Measurements from ENCODE around the gene PUM1.
A peak's percentile ranks its signal among the peaks of the same experiment; 100 is the strongest.

Gene PUM1

GRCh38 chr1:31011719-31012118 lies 53.8 kb downstream of the PUM1 start:
- H3K4me3 ChIP-seq (ENCODE audit: low read length), result no peak overlapping the region
- no peak for TF ChIP-seq CTCF (conservative IDR thresholded peaks at IDR 0.05; ENCODE audit: low read length)
- no peak for DNase-seq (ENCODE audit: low read depth)

DNA sequence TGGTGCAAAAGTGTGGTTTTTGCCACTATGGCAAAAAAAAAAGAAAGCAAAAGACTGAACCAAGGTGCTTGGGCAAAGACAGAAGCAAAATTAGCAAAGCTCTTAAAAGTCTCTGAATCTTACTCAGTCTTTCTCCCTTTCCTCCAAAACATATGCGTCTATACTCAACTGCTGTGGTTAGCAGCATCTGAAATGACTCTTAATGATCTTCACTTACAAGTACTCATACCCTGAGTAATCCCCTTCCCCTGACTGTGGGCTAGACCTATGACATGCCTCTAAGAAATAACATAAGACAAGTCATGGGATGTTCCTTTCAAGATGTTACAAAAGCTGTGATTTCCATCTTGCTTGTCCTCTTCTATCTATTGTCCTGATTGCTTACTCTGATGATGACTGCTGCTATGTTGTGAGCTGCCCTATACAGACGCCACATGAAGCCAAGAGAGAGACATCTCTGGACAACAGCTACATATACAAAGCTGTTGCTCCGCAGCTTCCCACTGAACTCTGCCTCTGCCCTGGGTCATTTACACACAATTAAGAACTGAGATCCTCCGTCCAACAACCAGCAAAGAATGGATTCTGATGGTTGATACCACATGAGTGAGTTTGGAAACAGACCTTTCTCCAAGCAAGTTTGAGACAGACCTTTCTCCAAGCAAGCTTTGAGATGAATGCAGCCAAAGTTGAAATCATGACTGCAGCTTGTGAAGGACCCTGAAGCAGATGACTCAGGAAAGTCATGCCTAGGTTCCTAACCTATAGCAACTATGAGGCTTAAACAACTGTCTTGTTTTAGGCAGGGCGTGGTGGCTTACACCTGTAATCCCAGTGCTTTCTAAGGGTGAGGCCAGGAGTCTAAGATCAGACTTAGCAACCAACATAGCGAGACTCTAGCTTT lies 55.2 kb downstream of the PUM1 start:
- no peak for TF ChIP-seq CTCF (conservative IDR thresholded peaks at IDR 0.05; ENCODE audit: low read length)
- H3K4me3 ChIP-seq (ENCODE audit: low read length), result no peak overlapping the region
- peak; percentile 66 for DNase-seq (ENCODE audit: low read depth)

DNA sequence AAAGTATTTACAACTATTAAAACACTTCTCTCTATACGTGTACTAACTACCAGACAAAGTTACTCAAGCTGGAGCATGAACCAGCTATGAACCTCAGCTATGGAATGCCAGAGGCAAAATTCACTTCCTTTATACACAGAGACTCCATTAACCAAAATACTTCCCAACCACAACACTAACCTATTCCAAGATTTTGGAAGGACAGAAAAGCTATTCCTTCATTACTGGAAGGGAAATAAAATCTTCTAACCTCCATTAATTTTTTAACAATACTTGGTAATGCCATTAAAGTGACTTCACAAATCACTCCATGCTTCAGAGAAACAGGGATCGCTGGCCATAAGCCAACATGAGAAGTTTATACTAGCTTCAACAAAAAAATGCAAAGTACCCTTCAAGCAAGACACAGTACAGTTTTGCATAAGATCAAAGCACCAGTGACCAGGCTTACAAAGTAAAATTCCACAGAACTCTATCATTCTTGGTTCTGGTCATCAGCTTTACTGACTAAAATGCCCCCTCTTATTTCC lies 58.0 kb downstream of the PUM1 start:
- TF ChIP-seq CTCF (conservative IDR thresholded peaks at IDR 0.05; ENCODE audit: low read length), result no peak
- peak; percentile 92 for DNase-seq (ENCODE audit: low read depth)
- no peak overlapping the region for H3K4me3 ChIP-seq (ENCODE audit: low read length)

DNA sequence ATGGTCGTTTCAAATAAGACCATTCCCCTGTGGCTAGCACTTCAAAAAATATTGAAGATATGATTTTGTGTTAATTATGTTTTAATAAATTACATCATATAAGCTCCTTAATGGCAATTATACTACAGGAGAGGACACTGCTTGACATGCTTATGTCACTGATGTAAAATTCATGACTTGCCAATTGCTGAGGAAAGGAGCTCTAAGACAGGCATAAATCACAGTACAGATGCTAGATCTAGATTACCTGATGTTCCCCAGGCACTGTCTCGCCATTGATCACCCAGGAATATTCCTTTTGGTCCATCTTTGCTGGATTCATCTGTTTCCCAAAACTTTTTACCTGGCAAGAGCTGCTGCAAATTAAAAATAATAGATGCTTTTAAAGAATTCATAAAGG lies 58.8 kb downstream of the PUM1 start:
- no peak for DNase-seq (ENCODE audit: low read depth)
- TF ChIP-seq CTCF (conservative IDR thresholded peaks at IDR 0.05; ENCODE audit: low read length), result no peak
- no peak overlapping the region for H3K4me3 ChIP-seq (ENCODE audit: low read length)

- TF ChIP-seq CTCF (conservative IDR thresholded peaks at IDR 0.05; ENCODE audit: low read length), result no peak
- DNase-seq (ENCODE audit: low read depth), result no peak
- no peak overlapping the region for H3K4me3 ChIP-seq (ENCODE audit: low read length)
Measured at GRCh38 chr1:31005617-31006166, 59.8 kb downstream of the PUM1 start.

DNA sequence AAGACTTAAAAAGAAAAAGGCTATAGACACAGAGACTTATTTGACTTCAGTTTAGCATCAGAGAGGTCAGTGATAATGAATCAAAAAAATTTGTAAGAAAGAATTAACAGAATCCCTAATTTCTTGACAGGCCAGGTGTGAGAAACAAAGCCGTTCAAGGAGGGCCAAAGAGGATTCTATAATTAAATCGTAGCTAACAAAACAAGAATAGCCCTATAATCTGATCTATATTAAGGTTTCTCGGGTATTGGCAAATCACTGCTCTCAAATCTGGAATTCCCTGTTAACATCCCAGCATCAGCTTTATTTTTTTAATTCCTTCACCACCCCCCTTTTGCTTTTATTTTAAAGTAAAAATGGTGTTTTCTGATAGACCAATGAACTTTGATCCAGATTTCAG lies 60.3 kb downstream of the PUM1 start:
- no peak for DNase-seq (ENCODE audit: low read depth)
- H3K4me3 ChIP-seq (ENCODE audit: low read length), result no peak overlapping the region
- TF ChIP-seq CTCF (conservative IDR thresholded peaks at IDR 0.05; ENCODE audit: low read length), result no peak

DNA sequence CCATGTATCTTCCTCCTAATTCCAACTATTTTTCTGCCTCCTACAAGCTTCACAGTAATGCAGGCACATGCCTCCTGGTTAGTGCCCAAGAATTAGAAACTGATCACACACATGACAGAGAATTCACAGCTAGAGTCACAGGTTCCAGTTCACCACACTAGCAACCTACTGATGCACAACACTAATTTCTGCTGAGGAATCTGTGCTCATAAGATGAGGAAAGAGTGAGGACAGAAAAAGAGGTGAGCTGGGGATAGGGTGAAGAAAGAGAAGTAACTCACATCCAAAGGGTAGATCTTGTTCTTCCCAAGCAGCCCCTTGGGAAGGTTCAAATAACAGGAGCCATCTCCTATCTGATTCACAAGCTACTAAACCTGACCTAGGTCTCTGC lies 61.3 kb downstream of the PUM1 start:
- no peak overlapping the region for H3K4me3 ChIP-seq (ENCODE audit: low read length)
- TF ChIP-seq CTCF (conservative IDR thresholded peaks at IDR 0.05; ENCODE audit: low read length), result no peak
- no peak for DNase-seq (ENCODE audit: low read depth)
